GDM1 (cell line): Measurements from ENCODE around the gene XRRA1.

ENCODE experiments used
- DNase-seq: peaks from one replicate; lab custom pipeline; 2025; lab: John Stamatoyannopoulos, UW

XRRA1 gene

GRCh38 chr11:74951226-74951625, 2.3 kb upstream of the XRRA1 start:
- no peak for DNase-seq

GRCh38 chr11:74950374-74950969, 1.6 kb upstream of the XRRA1 start:
- no peak for DNase-seq

DNA sequence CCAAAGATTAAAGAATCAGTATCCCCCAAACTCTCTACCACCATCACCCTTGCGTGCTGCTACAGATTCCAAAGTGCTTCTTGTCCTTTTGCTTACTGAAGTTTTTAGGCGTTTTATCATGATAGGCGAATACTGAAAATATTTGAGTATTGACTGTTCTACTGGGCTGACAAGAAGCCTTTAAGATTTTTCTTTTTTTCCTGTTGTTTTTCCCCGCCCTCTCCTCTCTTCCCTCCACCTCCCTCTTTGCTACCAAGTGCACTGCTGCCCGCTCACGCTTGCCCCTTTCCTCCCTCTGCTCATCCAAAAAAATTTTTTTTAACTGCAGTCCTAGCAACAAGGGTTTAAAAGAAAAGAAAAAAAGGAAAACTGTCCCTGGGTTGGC, 854 bp upstream of the XRRA1 start:
- no peak for DNase-seq

DNA sequence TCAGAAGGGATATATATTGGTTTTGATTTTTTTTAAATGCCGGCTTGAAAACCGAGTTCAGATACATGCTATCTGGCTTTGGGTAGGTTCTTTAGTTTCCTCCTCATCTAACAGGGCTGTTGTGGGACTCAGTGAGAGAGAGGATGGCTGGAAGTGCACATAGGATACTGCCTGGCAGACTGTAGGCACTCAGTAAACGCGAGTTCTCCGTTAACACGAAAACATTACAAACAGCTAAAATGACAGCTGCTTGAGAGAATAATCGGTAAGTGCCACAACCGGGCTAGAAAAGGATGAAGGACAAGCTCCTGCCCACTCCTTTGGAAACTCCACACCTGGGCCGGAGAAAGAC, 369 bp downstream of the XRRA1 start:
- DNase-seq, result no peak

DNA sequence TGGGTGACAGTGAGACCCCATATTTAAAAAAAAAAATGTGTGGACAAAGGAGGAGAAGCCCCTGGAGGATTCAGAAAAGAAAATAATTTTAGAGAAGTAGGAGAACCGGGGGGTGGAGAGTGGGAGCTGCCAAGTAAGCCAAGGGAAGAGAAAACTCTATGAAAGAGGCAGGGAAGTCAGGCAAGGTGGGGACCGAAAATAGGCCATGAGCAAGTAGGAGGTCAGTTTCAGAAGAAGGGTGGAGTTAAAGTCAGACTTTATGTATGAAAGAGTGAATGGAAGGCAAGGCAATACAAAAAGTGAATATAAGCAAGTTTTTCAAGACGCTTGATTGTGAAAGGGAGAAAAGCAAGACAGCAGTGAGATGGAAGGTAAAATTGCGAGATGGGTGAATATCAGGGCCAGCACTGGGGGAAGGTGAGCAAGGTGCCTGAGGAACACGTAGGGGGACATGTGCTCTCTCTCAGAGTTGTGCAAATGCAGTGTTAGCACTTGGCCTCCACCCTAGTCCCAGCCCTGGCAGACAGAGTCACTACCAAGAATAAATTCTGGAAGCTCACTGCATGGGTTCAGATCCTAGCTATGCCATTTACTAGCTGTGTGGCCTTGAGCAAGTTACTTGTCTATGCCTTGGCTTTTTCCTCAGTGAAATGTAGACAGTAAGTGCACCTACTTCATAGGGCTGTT, 6.7 kb downstream of the XRRA1 start:
- no peak for DNase-seq

DNA sequence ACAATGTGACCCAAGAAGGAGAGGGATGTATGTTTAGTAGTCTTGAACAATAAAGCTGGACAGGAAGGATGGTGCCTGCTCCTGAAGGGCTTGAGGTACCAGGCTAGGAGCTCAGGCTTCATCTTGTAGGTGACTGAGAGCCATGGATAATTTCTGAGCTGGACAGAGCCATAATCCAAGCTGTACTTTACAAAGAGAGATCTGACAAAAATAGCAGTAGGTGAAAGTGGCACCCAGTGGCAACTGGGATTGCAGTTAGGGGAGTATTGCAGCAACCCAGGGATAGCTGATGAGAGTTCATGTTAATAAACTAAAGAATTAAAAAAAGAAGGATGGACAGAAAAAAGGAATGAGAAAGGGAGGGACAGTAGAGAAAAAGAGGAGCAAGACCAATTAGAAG, 7.4 kb downstream of the XRRA1 start:
- DNase-seq, result no peak

- DNase-seq, result no peak
Measured at GRCh38 chr11:74937696-74938475, 11.0 kb downstream of the XRRA1 start.

DNA sequence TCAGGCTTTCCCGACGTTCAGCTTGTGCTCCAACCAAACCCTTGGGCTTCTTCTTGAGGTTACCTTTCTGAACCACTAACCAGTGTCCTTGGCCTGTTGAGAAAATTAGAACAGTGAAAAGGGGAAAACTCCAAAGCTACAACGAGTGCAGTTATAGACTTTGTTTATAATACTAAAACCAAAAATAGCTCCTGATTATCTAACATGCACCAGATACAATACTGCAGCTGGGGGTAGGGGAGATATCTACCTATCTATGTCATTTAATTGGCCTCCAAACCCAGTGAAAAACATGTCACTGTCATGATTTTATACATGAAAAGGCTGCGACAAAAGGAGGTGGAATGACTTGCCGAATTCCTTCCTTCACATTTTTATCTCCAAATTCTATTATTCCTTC, 11.9 kb downstream of the XRRA1 start:
- DNase-seq, result no peak

DNA sequence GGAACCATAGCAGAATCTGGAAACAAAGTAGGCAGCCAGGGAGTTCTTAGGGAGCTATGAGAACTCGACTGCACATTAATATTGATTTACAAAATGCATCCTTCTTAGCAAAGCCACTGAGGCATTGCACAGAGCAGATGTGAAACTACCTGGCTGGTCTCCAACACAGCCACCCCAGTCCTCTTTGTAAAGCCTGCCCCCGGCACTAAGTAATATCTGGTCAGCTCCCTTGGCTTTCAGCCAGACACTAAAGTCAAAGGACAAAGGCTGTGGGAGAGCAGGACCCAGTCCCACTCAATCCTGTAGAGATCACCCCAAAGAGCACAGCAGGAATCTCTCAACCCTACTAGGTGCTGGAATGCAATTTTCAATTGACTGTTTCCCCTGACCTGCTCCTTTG, 12.8 kb downstream of the XRRA1 start:
- no peak for DNase-seq

DNA sequence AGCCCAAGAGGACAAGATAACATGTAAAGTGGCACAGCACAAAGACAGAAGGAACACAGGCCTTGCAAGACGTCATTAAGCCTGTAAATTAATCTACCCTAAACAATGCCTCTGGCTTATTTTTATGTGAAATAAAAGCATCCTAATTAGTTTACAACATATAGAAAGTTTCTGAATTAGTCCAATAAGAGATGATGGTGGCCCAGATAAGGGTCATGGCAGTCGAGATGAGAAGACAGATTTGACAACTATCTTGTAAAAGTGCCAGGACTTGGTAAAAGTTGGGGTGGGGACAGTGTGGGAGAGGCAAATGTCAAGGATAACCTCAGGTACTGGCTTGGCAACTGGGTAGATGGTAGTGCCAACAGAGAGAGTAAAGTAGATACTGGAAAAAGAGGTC, 13.6 kb downstream of the XRRA1 start:
- DNase-seq, result no peak

GRCh38 chr11:74933765-74934164, 15.1 kb downstream of the XRRA1 start:
- DNase-seq, result no peak

DNA sequence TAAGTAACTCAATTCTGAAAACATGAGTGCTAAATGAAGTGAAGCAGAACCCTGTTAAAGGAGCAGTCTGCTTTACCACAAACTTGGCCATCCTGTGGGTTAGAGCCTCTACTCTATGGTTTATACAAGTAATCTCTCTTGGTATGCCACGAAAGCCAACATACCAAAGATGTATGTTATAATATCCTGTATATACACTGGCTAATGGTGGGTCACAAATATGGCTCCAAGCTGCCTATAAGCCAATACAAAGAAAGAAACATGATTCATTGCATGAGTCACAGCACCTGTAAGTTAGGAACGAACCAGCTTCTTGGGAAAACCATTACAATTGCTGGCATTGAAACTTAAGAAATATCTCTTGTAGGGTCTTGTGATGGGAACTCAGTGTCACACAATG, 16.1 kb downstream of the XRRA1 start:
- DNase-seq, result no peak

DNA sequence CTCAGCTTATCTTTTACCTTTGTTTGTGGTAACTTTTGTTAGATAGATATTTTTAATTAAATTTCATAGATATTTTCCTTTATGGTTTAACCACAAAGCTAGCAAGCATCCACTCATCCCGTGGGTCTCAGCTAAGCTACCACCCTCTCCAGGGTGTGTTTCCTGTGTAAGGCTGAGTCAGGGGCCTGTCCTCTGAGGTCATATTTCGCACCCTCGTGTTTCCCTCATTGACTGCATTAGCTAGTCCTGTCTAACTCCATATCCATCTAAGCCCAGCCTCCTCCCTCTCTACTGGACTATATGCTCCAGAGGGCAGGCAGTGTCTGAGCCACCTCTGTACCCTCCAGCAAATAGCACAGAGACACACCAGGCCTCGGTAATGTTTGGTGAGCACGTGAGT, 16.7 kb downstream of the XRRA1 start:
- no peak for DNase-seq

GRCh38 chr11:74929431-74930363, 19.2 kb downstream of the XRRA1 start:
- DNase-seq, result peak; percentile 57

- DNase-seq, result no peak
Measured at GRCh38 chr11:74927496-74927895, 21.4 kb downstream of the XRRA1 start.

- DNase-seq, result no peak
Measured at GRCh38 chr11:74926304-74927030, 22.4 kb downstream of the XRRA1 start.

GRCh38 chr11:74925281-74925680, 23.6 kb downstream of the XRRA1 start:
- DNase-seq, result no peak

DNA sequence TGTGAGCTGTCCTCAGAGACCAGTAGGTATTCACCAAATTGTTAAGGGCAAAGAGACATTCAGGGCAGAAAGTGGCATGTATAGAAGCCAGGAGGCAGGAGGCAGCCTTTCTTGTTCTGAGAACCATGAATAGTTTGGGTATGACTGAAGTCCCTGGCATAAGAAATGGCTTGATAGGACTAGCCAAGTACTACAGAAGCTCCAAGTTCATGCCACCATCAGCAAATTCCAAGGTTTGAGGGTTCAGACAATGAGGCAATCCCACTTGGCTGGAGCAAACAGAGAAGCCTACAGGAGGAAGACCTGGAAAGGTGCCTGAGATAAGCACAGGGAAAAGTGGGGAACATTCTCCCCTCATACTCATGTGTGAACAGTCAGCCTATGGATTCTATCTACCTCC, 25.8 kb downstream of the XRRA1 start:
- DNase-seq, result no peak

- DNase-seq, result no peak
Measured at GRCh38 chr11:74909812-74910211, 39.1 kb downstream of the XRRA1 start.

GRCh38 chr11:74909385-74909784, 39.5 kb downstream of the XRRA1 start:
- DNase-seq, result no peak

- no peak for DNase-seq
Measured at GRCh38 chr11:74905326-74905725, 43.6 kb downstream of the XRRA1 start.

DNA sequence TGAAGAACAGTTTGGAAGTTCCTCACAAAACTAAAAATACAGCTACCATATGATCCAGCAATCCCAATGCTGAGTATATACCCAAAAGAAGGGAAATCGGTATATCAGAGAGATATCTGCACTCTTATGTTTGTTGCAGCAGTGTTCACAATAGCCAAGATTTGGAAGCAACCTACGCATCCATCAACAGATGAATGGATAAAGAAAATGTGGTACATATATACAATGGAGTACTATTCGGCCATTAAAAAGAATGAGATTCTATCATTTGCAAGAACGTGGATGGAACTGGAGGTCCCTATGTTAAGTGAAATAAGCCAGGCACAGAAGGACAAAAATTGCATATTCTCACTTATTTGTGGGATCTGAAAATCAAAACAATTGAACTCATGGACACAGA, 46.5 kb downstream of the XRRA1 start:
- no peak for DNase-seq
